GM12878 (cell line): ENCODE results near the gene ACVR1C. TPM values are rescaled to one million over a fixed set of nuclear protein-coding genes. Genes with fewer than 3 reads are reported as not detected.

Experiments used
- ATAC-seq: fragments of 200-7000 bp; cut with Tn5 transposase; 3 replicates; pipeline ENCODE4 v1.9.1; 2020; ENCODE audit warnings: mild to moderate bottlenecking, moderate library complexity
- BruUV-seq: library from RNA; stranded (reverse); fragments of 400-500 nt; replicated peaks from 2 replicates; lab custom pipeline; 2021; lab: Mats Ljungman, UMichigan
- CTCF ChIA-PET: fragments of 300-600 bp; sonication (Branson Sonifier 250); formaldehyde crosslinking; extraction: SDS; loops from one replicate; lab custom pipeline; 2021; ENCODE audit warnings: inconsistent platforms; lab: Yijun Ruan, JAX
- POLR2A ChIA-PET: fragments of 350-600 bp; formaldehyde crosslinking; extraction: SDS; loops from one replicate; lab custom pipeline; 2021; ENCODE audit warnings: inconsistent platforms; lab: Charles Lee
- RAD21 ChIA-PET: fragments of 300-600 bp; sonication (Branson Sonifier 250); formaldehyde crosslinking; loops from one replicate; lab custom pipeline; 2023; ENCODE audit warnings: antibody characterized with exemption; ENCODE audit not compliant: unreplicated experiment; lab: Charles Lee
- SMC1A ChIA-PET: fragments of 300-600 bp; sonication (Branson Sonifier 250); formaldehyde crosslinking; loops from one replicate; lab custom pipeline; 2023; ENCODE audit not compliant: unreplicated experiment, uncharacterized antibody; lab: Charles Lee
- DNase-seq: peaks from one replicate; pipeline ENCODE4 v3.0.0-alpha.2; 2011; ENCODE audit warnings: low read depth, low spot score
- FAIRE-seq: peaks from 3 replicates; lab custom pipeline; 2011; peaks lifted over from hg19 to GRCh38; lab: Jason Lieb, UNC
- H2AFZ ChIP-seq: 2 replicates; pipeline ENCODE4 v1.6.0; 2011; ENCODE audit warnings: low read depth, low read length, control low read depth; ENCODE audit not compliant: control insufficient read depth
- H3K27ac ChIP-seq: 2 replicates; pipeline ENCODE4 v1.5.1; 2011; ENCODE audit warnings: control low read depth; ENCODE audit not compliant: control insufficient read depth, insufficient read depth
- H3K27me3 ChIP-seq, 2 experiments: replicated peaks in 1 of 2; 2 replicates each; pipeline versions ENCODE4 v1.6.0 to v1.6.1; 2011; ENCODE audit warnings: low read length in 1 of 2; ENCODE audit not compliant: control insufficient read depth in 2 of 2, insufficient read depth in 2 of 2
- H3K36me3 ChIP-seq, 2 experiments: 2 replicates each; pipeline ENCODE4 v1.5.1; 2011; ENCODE audit warnings: low read length in 1 of 2; ENCODE audit not compliant: control insufficient read depth in 2 of 2, insufficient read depth in 2 of 2
- H3K4me1 ChIP-seq: 2 replicates; pipeline ENCODE4 v1.6.1; 2011; ENCODE audit warnings: mild to moderate bottlenecking, low read length, moderate library complexity, mixed read lengths; ENCODE audit not compliant: control insufficient read depth, insufficient read depth
- H3K4me2 ChIP-seq: 2 replicates; pipeline ENCODE4 v1.6.0; 2011; ENCODE audit warnings: control low read depth; ENCODE audit not compliant: control insufficient read depth, insufficient read depth
- H3K4me3 ChIP-seq: fragments of 200-600 bp; sonication (generic); 2 replicates; pipeline ENCODE4 v1.5.1; 2016
- H3K79me2 ChIP-seq: 2 replicates; pipeline ENCODE4 v1.6.0; 2011; ENCODE audit warnings: low read length; ENCODE audit not compliant: control insufficient read depth, insufficient read depth
- H3K9ac ChIP-seq: 2 replicates; pipeline ENCODE4 v1.8.0; 2011; ENCODE audit warnings: low read length, control low read depth, mixed read lengths; ENCODE audit not compliant: control insufficient read depth, insufficient read depth
- H3K9me3 ChIP-seq: replicated peaks from 3 replicates; pipeline ENCODE4 v1.5.1; 2011; ENCODE audit warnings: mild to moderate bottlenecking, low read length; ENCODE audit not compliant: control insufficient read depth, insufficient read depth
- H4K20me1 ChIP-seq: 2 replicates; pipeline ENCODE4 v1.6.0; 2011; ENCODE audit not compliant: control insufficient read depth, insufficient read depth
- BMI1 ChIP-seq: fragments of 450-650 bp; IDR thresholded peaks from 2 replicates; pipeline ENCODE4 v1.6.1; 2016; ENCODE audit warnings: mild to moderate bottlenecking, moderate library complexity, borderline replicate concordance
- IRF3 ChIP-seq: fragments of 450-650 bp; IDR thresholded peaks from 2 replicates; pipeline ENCODE4 v1.6.1; 2014; ENCODE audit warnings: mild to moderate bottlenecking
- MLLT1 ChIP-seq: fragments of 450-650 bp; IDR thresholded peaks from 2 replicates; pipeline ENCODE4 v1.6.1; 2016; ENCODE audit warnings: mild to moderate bottlenecking
- PML ChIP-seq: IDR thresholded peaks from 2 replicates; pipeline ENCODE4 v1.6.1; 2012; ENCODE audit warnings: low read length, inconsistent platforms
- RBBP5 ChIP-seq: fragments of 200-600 bp; sonication (generic); conservative IDR thresholded peaks from 2 replicates; pipeline ENCODE4 v1.6.1; 2016
- ZNF384 ChIP-seq: IDR thresholded peaks from 2 replicates; pipeline ENCODE4 v1.6.1; 2012; ENCODE audit warnings: low read depth, mild to moderate bottlenecking, low read length, improper control_type of control experiment, borderline replicate concordance
- ZNF592 ChIP-seq: fragments of 450-650 bp; IDR thresholded peaks from 2 replicates; pipeline ENCODE4 v1.6.1; 2017; ENCODE audit warnings: mild to moderate bottlenecking, moderate library complexity
- ZZZ3 ChIP-seq: IDR thresholded peaks from 2 replicates; pipeline ENCODE4 v1.6.1; 2011; ENCODE audit warnings: low read depth; ENCODE audit not compliant: control insufficient read depth, insufficient read length
- WGBS: methylation state at CpG from one replicate; pipeline ENCODE4 v1.1.6; 2016; ENCODE audit warnings: low lambda C conversion rate; ENCODE audit not compliant: insufficient replicate concordance, insufficient coverage; ENCODE audit errors: missing lambda C conversion rate; 5-methylcytosine and 5-hydroxymethylcytosine counted together
- in situ Hi-C: fragments of 300-500 bp; cut with MboI; formaldehyde crosslinking; loops from 9 replicates; pipeline ENCODE4 v1.14.3; 2018; ENCODE audit warnings: mixed read lengths
- intact Hi-C: fragments of 100-400 bp; cut with micrococcal nuclease; formaldehyde crosslinking; loops from one replicate; pipeline ENCODE4 v1.14.2; 2022; ENCODE audit not compliant: unreplicated experiment
- polyA plus RNA-seq, 11 experiments: library from polyadenylated mRNA; depleted of rRNA in 4 of 11; unstranded in 6 of 11; stranded (reverse) in 5 of 11; fragments of >200 nt; fragmentation: Nextera tagmentation in 4 of 11; fragmentation: Illumina TruSeq in 1 of 11; extraction: Ambion mirVana in 4 of 11; extraction: Trizol in 1 of 11; gene quantifications; 1 replicate in 1 of 11; 2 replicates in 10 of 11; pipeline versions ENCODE4 v1.2.1 to v1.2.3, GENCODE V29; 2011 to 2016; ENCODE audit warnings: inconsistent platforms in 2 of 11, missing spikeins in 2 of 11, low read depth in 1 of 11
- total RNA-seq, 4 experiments: library from RNA; depleted of rRNA in 3 of 4; stranded (reverse); fragments of >200 nt in 3 of 4; fragmentation: Illumina TruSeq in 1 of 4; extraction: Trizol in 1 of 4; gene quantifications; 2 replicates each; pipeline versions ENCODE4 v1.2.1 to v1.2.3, GENCODE V29; 2013 to 2021

The ACVR1C gene
- total and polyA plus RNA-seq, 10 of the 15 experiments (the other 5 are each of a cell fraction or from before 2014, with no cell fraction given) = not detected

- CTCF ChIA-PET = no interaction called here
- FAIRE-seq = no peak
Observed at GRCh38 chr2:157606534-157606933, 22.1 kb downstream of the ACVR1C start.

GRCh38 chr2:157603198-157603597 is 25.5 kb downstream of the ACVR1C start:
- Histone ChIP-seq H3K27ac (no peak overlapping the region), H3K9ac (no peak overlapping the region), H3K27me3 (no peaks in the 10 kb centered on the region), H3K4me3 (no peak overlapping the region), H3K9me3 (no peaks in the 10 kb centered on the region), H3K79me2 (no peaks in the 10 kb centered on the region)
- POLR2A ChIA-PET = no interaction called here
- 24% methylated on average over 1 of the region's 1 CpG for WGBS
- no TSS peak for BruUV-seq
- RAD21 ChIA-PET = interaction anchor here (1.4 kb wide), 1 partner anchor 301 kb away, joined by 8 read pairs; no protein-coding TSS in a partner anchor
- ATAC-seq = no peak
- SMC1A ChIA-PET = interaction anchor here (0.8 to 1.0 kb wide), 2 partner anchors 115 to 298 kb away, joined by 3 to 6 read pairs; no protein-coding TSS in a partner anchor
- TF ChIP-seq IRF3 (no peak), BMI1 (no peak), PML (no peak), ZNF592 (no peak), MLLT1 (no peak)
- TF ChIP-seq, all 136 proteins: peak for 0
- H2AFZ ChIP-seq = no peak overlapping the region
- in situ Hi-C loops = no loop called here
- no peaks in the 10 kb centered on the region for H3K36me3 ChIP-seq
- no peak overlapping the region for H3K4me2 ChIP-seq
- no peaks in the 10 kb centered on the region for H4K20me1 ChIP-seq
- H3K4me1 ChIP-seq = no peaks in the 10 kb centered on the region
- FAIRE-seq = no peak
- DNase-seq = no peak
- CTCF ChIA-PET = interaction anchor here (1.5 to 3.9 kb wide), 2 partner anchors 111 to 301 kb away, joined by 4 to 21 read pairs; no protein-coding TSS in a partner anchor
- intact Hi-C loops = no loop called here

More at GRCh38 chr2:157606534-157606933, 22.1 kb downstream of the ACVR1C start:
- Histone ChIP-seq H3K9me3 (no peaks in the 10 kb centered on the region; the same call in 2 of the 3 replicates), H4K20me1 (no peaks in the 10 kb centered on the region), H3K4me2 (no peak overlapping the region), H3K4me3 (no peak overlapping the region), H2AFZ (no peak overlapping the region), H3K27ac (no peak overlapping the region), H3K9ac (no peak overlapping the region), H3K27me3 (no peaks in the 10 kb centered on the region), H3K79me2 (no peaks in the 10 kb centered on the region), H3K4me1 (no peaks in the 10 kb centered on the region), H3K36me3 (no peaks in the 10 kb centered on the region; a peak in 1 of 4 replicates)
- no TSS peak for BruUV-seq
- intact Hi-C loops = no loop called here
- SMC1A ChIA-PET = no interaction called here
- DNase-seq (no peak), ATAC-seq (no peak)
- in situ Hi-C loops = no loop called here
- POLR2A ChIA-PET = no interaction called here
- TF ChIP-seq ZZZ3 (no peak), RBBP5 (no peak), ZNF384 (no peak)
- RAD21 ChIA-PET = no interaction called here
